Skeletal muscle tissue (tissue), 4 donors: ENCODE data around the gene STAC3. TPM values are rescaled to one million over a fixed set of nuclear protein-coding genes. Genes with fewer than 3 reads are reported as not detected.

ENCODE experiments used
- H3K27ac ChIP-seq: one replicate; pipeline ENCODE4 v1.7.0; 2013; ENCODE audit warnings: mild to moderate bottlenecking, low read depth, low read length, inconsistent platforms
- H3K27me3 ChIP-seq, 3 donors: one replicate each; pipeline ENCODE4 v1.7.0; 2013; ENCODE audit warnings: low read length in 3 of 3; ENCODE audit not compliant: control insufficient read depth in 3 of 3, insufficient read depth in 3 of 3
- H3K36me3 ChIP-seq, 3 donors: one replicate each; pipeline ENCODE4 v1.7.0; 2013; ENCODE audit warnings: low read length in 3 of 3; ENCODE audit not compliant: control insufficient read depth in 3 of 3, insufficient read depth in 3 of 3
- H3K4me1 ChIP-seq, 3 donors: one replicate each; pipeline ENCODE4 v1.7.0; 2013; ENCODE audit warnings: low read length in 3 of 3, mild to moderate bottlenecking in 3 of 3; ENCODE audit not compliant: control insufficient read depth in 3 of 3, insufficient read depth in 3 of 3
- H3K4me3 ChIP-seq, 3 donors: one replicate each; pipeline ENCODE4 v1.7.0; 2013; ENCODE audit warnings: low read length in 3 of 3
- H3K9ac ChIP-seq, 3 donors: one replicate each; pipeline ENCODE4 v1.7.0; 2013; ENCODE audit warnings: low read length in 3 of 3, mild to moderate bottlenecking in 3 of 3, moderate library complexity in 2 of 3, low read depth in 1 of 3
- H3K9me3 ChIP-seq, 3 donors: one replicate each; pipeline ENCODE4 v1.7.0; 2013; ENCODE audit warnings: low read length in 3 of 3; ENCODE audit not compliant: control insufficient read depth in 3 of 3
- total RNA-seq: library from RNA; depleted of rRNA; stranded (reverse); fragments of >200 nt; gene quantifications from one replicate; pipeline ENCODE4 v1.2.3, GENCODE V29; 2014
- donor health status: Osteomylitis.

STAC3 gene
- total RNA-seq, 1 donor from 2014 or later, result 166 TPM

GRCh38 chr12:57255916-57256315, 4.9 kb upstream of the STAC3 start:
- no peak overlapping the region for H3K9ac ChIP-seq
- peaks cover 34 to 47% (median 41%) of the 10 kb centered on the region in 3 donors for H3K4me1 ChIP-seq
- no peak overlapping the region for H3K27ac ChIP-seq
- no peaks in the 10 kb centered on the region for H3K9me3 ChIP-seq
- no peaks in the 10 kb centered on the region for H3K27me3 ChIP-seq
- H3K4me3 ChIP-seq, result no peak overlapping the region
- peaks cover 17 to 42% (median 27%) of the 10 kb centered on the region in 3 donors for H3K36me3 ChIP-seq

GRCh38 chr12:57254506-57255280, 3.7 kb upstream of the STAC3 start:
- Histone ChIP-seq H3K9ac (no peak overlapping the region), H3K27me3 (no peaks in the 10 kb centered on the region), H3K9me3 (no peaks in the 10 kb centered on the region), H3K4me1 (peaks cover 24 to 39% (median 30%) of the 10 kb centered on the region in 3 donors), H3K4me3 (no peak overlapping the region), H3K27ac (no peak overlapping the region), H3K36me3 (peaks cover 18 to 41% (median 30%) of the 10 kb centered on the region in 3 donors)

GRCh38 chr12:57250541-57250940, 446 bp downstream of the STAC3 start:
- H3K9me3 ChIP-seq, result no peaks in the 10 kb centered on the region
- no peaks in the 10 kb centered on the region for H3K27me3 ChIP-seq
- H3K4me1 ChIP-seq, result peaks cover 24 to 46% (median 31%) of the 10 kb centered on the region in 3 donors
- H3K9ac ChIP-seq, result peak overlapping the region; percentile 90 to 96 (median 92)
- peak overlapping the region; percentile 94 for H3K27ac ChIP-seq
- peaks cover 24 to 38% (median 24%) of the 10 kb centered on the region in 3 donors for H3K36me3 ChIP-seq
- H3K4me3 ChIP-seq, result peak overlapping the region; percentile 79 to 92 (median 83)

GRCh38 chr12:57248934-57249742, 1.8 kb downstream of the STAC3 start:
- H3K27ac ChIP-seq, result peak overlapping the region; percentile 94
- no peaks in the 10 kb centered on the region for H3K9me3 ChIP-seq
- H3K4me1 ChIP-seq, result peaks cover 34 to 60% (median 42%) of the 10 kb centered on the region in 3 donors
- H3K36me3 ChIP-seq, result peaks cover 25 to 37% (median 35%) of the 10 kb centered on the region in 3 donors
- H3K27me3 ChIP-seq, result no peaks in the 10 kb centered on the region
- peak overlapping the region; percentile 86 to 90 (median 86) for H3K9ac ChIP-seq
- H3K4me3 ChIP-seq, result peak overlapping the region; percentile 79 to 92 (median 83)

- no peaks in the 10 kb centered on the region for H3K9me3 ChIP-seq
- peaks cover 29 to 42% (median 35%) of the 10 kb centered on the region in 3 donors for H3K36me3 ChIP-seq
- H3K9ac ChIP-seq, result peak overlapping the region in 1 of 3 donors; percentile 57
- peaks cover 49 to 75% (median 57%) of the 10 kb centered on the region in 3 donors for H3K4me1 ChIP-seq
- H3K27ac ChIP-seq, result no peak overlapping the region
- peaks cover 0 to 13% (median 10%) of the 10 kb centered on the region in 3 donors for H3K27me3 ChIP-seq
- H3K4me3 ChIP-seq, result peak overlapping the region in 2 of 3 donors; percentile 11 to 26
These were observed 3.9 kb downstream of the STAC3 start for GRCh38 chr12:57247041-57247440.

- no peak overlapping the region for H3K27ac ChIP-seq
- peaks cover 6 to 26% (median 25%) of the 10 kb centered on the region in 3 donors for H3K27me3 ChIP-seq
- peak overlapping the region in 2 of 3 donors; percentile 38 to 54 for H3K9ac ChIP-seq
- H3K4me3 ChIP-seq, result peak overlapping the region; percentile 11 to 43 (median 17)
- peaks cover 74 to 92% (median 81%) of the 10 kb centered on the region in 3 donors for H3K4me1 ChIP-seq
- H3K36me3 ChIP-seq, result peaks cover 25 to 35% (median 30%) of the 10 kb centered on the region in 3 donors
- no peaks in the 10 kb centered on the region for H3K9me3 ChIP-seq
These were observed 6.7 kb downstream of the STAC3 start for GRCh38 chr12:57244312-57244696.

GRCh38 chr12:57243521-57244311, 7.3 kb downstream of the STAC3 start:
- H3K36me3 ChIP-seq, result peaks cover 25 to 32% (median 29%) of the 10 kb centered on the region in 3 donors
- no peak overlapping the region for H3K27ac ChIP-seq
- peaks cover 7 to 28% (median 26%) of the 10 kb centered on the region in 3 donors for H3K27me3 ChIP-seq
- no peaks in the 10 kb centered on the region for H3K9me3 ChIP-seq
- H3K4me3 ChIP-seq, result peak overlapping the region; percentile 11 to 43 (median 29)
- peak overlapping the region in 2 of 3 donors; percentile 38 to 54 for H3K9ac ChIP-seq
- peaks cover 72 to 95% (median 80%) of the 10 kb centered on the region in 3 donors for H3K4me1 ChIP-seq

GRCh38 chr12:57242691-57243454, 8.1 kb downstream of the STAC3 start:
- peak overlapping the region; percentile 37 to 45 (median 43) for H3K4me3 ChIP-seq
- no peak overlapping the region for H3K27ac ChIP-seq
- no peaks in the 10 kb centered on the region for H3K9me3 ChIP-seq
- peaks cover 22 to 26% (median 23%) of the 10 kb centered on the region in 3 donors for H3K36me3 ChIP-seq
- peaks cover 15 to 35% (median 28%) of the 10 kb centered on the region in 3 donors for H3K27me3 ChIP-seq
- H3K9ac ChIP-seq, result peak overlapping the region in 1 of 3 donors; percentile 16
- H3K4me1 ChIP-seq, result peaks cover 69 to 94% (median 81%) of the 10 kb centered on the region in 3 donors
